Thyroid gland (tissue), 4 donors: ENCODE measurements around the gene CDKN2B. TPM values are rescaled to one million over a fixed set of nuclear protein-coding genes. Genes with fewer than 3 reads are reported as not detected.

Source experiments
- DNase-seq, 2 donors: peaks; one replicate each; pipeline ENCODE4 v3.0.0-alpha.2; 2019
- H3K27ac ChIP-seq, 3 donors: fragments of 200-600 bp; sonication (generic); 1 replicate in 2 of 3; 2 replicates in 1 of 3; pipeline ENCODE4 v1.5.1; 2016 to 2019; ENCODE audit warnings: mild to moderate bottlenecking in 1 of 3, moderate library complexity in 1 of 3
- H3K27me3 ChIP-seq: fragments of 200-600 bp; sonication (generic); one replicate; pipeline ENCODE4 v1.5.1; 2019
- H3K36me3 ChIP-seq, 2 donors: fragments of 200-600 bp; sonication (generic); one replicate each; pipeline ENCODE4 v1.5.1; 2016 to 2019
- H3K4me1 ChIP-seq, 2 donors: fragments of 200-600 bp; sonication (generic); one replicate each; pipeline ENCODE4 v1.5.1; 2017 to 2019
- H3K4me3 ChIP-seq, 3 donors: fragments of 200-600 bp; sonication (generic); replicated peaks in 1 of 3; 1 replicate in 2 of 3; 2 replicates in 1 of 3; pipeline ENCODE4 v1.5.1; 2016; ENCODE audit warnings: mild to moderate bottlenecking in 1 of 3
- H3K9me3 ChIP-seq: fragments of 200-600 bp; sonication (generic); one replicate; pipeline ENCODE4 v1.5.1; 2017
- POLR2A ChIP-seq, 2 donors: fragments of 450-650 bp; IDR thresholded peaks; one replicate each; pipeline ENCODE4 v1.6.1; 2017; ENCODE audit warnings: antibody characterized with exemption in 2 of 2, mild to moderate bottlenecking in 2 of 2, moderate library complexity in 1 of 2
- WGBS, 2 donors: methylation state at CpG; one replicate each; pipeline ENCODE4 v1.1.5; 2017; 5-methylcytosine and 5-hydroxymethylcytosine counted together
- intact Hi-C: fragments of 100-400 bp; cut with DNase I; formaldehyde crosslinking; loops from one replicate; pipeline ENCODE4 v1.15.1; 2023
- total RNA-seq, 4 donors: library from RNA; depleted of rRNA; stranded (reverse); fragments of >200 nt; gene quantifications; one replicate each; pipeline ENCODE4 v1.2.3, GENCODE V29; 2016
- TF ChIP-seq, protein P1 (sequence below), 6 experiments: fragments of 200-600 bp in 3 of 6; fragments of 450-650 bp in 3 of 6; sonication (generic) in 3 of 6; IDR thresholded peaks; one replicate each; pipeline ENCODE4 v1.5.1; 2016 to 2019; ENCODE audit warnings: antibody characterized with exemption in 6 of 6, mild to moderate bottlenecking in 2 of 6, inconsistent platforms in 1 of 6, moderate library complexity in 1 of 6

Gene CDKN2B
- total RNA-seq, 4 donors from 2014 or later: 0.44 to 2.0 (median 1.2) TPM

- Histone ChIP-seq H3K27me3 (peaks cover 32% of the 10 kb centered on the region), H3K4me1 (peaks cover 4 to 11% of the 10 kb centered on the region in 2 donors), H3K27ac (no peak overlapping the region), H3K9me3 (no peaks in the 10 kb centered on the region), H3K36me3 (no peaks in the 10 kb centered on the region), H3K4me3 (no peak overlapping the region)
- WGBS, 2 donors: 23 to 33% methylated on average over 25 of the region's 25 CpGs
- intact Hi-C loops: loop anchor here (5.0 kb wide), 1 partner anchor 203 kb away; the partner anchor contains the start of gene MTAP
- TF ChIP-seq POLR2A (IDR thresholded peaks at IDR 0.05): no peak
- TF ChIP-seq, protein P1, sequence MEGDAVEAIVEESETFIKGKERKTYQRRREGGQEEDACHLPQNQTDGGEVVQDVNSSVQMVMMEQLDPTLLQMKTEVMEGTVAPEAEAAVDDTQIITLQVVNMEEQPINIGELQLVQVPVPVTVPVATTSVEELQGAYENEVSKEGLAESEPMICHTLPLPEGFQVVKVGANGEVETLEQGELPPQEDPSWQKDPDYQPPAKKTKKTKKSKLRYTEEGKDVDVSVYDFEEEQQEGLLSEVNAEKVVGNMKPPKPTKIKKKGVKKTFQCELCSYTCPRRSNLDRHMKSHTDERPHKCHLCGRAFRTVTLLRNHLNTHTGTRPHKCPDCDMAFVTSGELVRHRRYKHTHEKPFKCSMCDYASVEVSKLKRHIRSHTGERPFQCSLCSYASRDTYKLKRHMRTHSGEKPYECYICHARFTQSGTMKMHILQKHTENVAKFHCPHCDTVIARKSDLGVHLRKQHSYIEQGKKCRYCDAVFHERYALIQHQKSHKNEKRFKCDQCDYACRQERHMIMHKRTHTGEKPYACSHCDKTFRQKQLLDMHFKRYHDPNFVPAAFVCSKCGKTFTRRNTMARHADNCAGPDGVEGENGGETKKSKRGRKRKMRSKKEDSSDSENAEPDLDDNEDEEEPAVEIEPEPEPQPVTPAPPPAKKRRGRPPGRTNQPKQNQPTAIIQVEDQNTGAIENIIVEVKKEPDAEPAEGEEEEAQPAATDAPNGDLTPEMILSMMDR (IDR thresholded peaks at IDR 0.05): no peak
- no peak for DNase-seq
Measured at GRCh38 chr9:22005021-22005701, 3.9 kb downstream of the CDKN2B start.

DNA sequence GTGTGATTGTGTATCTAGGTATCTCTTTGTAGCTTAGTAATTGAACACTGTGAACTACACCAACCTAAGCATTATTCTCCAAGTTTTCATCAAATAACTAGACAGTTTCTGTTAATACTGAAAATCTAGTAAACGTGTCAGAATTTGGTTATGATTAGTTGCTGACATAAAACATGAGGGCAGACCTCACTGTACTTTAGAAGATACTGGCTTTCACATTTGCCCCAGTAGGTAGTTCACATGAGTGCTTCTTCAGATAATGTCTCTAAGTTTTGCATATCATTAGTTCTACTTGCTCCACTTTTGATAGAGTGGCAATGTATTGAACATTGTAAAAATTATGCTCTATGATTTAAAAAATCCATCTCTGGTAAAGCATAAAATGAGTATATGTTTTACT, 7.1 kb downstream of the CDKN2B start:
- H3K36me3 ChIP-seq: no peaks in the 10 kb centered on the region
- no peak for DNase-seq
- no peaks in the 10 kb centered on the region for H3K9me3 ChIP-seq
- H3K4me3 ChIP-seq: no peak overlapping the region
- WGBS, 2 donors: 67% methylated on average over 1 of the region's 1 CpG
- no peaks in the 10 kb centered on the region for H3K4me1 ChIP-seq
- no peak overlapping the region for H3K27ac ChIP-seq
- TF ChIP-seq POLR2A (IDR thresholded peaks at IDR 0.05): no peak
- TF ChIP-seq, protein P1 (IDR thresholded peaks at IDR 0.05): no peak
- intact Hi-C loops: no loop called here
- H3K27me3 ChIP-seq: peaks cover 23% of the 10 kb centered on the region

DNA sequence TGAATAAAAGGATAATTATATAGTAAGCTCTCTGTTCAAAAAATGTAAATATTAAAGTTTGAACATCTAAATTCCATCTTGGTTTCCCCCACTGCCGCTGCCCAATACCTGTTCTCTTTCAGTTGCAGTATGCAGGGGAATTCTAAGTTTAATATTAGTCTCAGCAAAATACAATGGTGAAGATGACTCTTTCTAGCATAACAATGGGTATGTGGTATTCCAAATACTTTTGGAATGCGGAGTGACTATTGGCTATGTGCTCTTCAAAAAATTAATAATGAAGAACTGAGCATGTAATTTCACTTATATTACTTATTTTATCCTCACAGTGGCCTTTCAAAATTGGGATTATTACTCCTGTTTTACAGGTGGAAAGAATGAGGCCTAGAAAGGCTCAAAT, 11.1 kb downstream of the CDKN2B start:
- H3K4me1 ChIP-seq: peaks cover 8 to 12% of the 10 kb centered on the region in 2 donors
- intact Hi-C loops: no loop called here
- H3K36me3 ChIP-seq: no peaks in the 10 kb centered on the region
- no peaks in the 10 kb centered on the region for H3K9me3 ChIP-seq
- no peak overlapping the region for H3K27ac ChIP-seq
- TF ChIP-seq, protein P1 (IDR thresholded peaks at IDR 0.05): no peak
- TF ChIP-seq POLR2A (IDR thresholded peaks at IDR 0.05): no peak
- H3K4me3 ChIP-seq: no peak overlapping the region
- no peak for DNase-seq
- H3K27me3 ChIP-seq: peaks cover 4% of the 10 kb centered on the region
- WGBS, 2 donors: 93 to 94% methylated on average over 2 of the region's 2 CpGs

DNA sequence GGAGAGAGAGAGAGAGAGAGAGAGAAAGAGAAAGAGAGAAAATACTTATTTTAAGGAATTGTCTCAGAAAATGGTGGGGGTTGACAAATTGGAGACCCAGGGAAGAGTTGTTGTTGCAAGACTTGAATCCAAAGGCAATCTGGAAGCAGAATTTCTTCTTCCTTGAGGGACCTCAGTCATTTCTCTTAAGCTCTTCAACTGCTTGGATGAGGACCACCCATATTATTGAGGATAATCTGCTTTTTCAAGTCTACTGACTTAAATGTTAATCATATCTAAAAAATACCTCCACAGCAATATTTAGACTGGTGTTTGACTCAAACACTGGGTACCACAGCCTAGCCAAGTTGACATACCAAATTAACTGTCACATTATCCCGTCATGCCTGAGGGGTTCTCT, 11.6 kb downstream of the CDKN2B start:
- peaks cover 8 to 12% of the 10 kb centered on the region in 2 donors for H3K4me1 ChIP-seq
- no peaks in the 10 kb centered on the region for H3K36me3 ChIP-seq
- 82 to 84% methylated on average over 1 of the region's 1 CpG for WGBS, 2 donors
- peaks cover 10% of the 10 kb centered on the region for H3K27me3 ChIP-seq
- H3K9me3 ChIP-seq: no peaks in the 10 kb centered on the region
- no peak for DNase-seq
- intact Hi-C loops: no loop called here
- TF ChIP-seq, protein P1 (IDR thresholded peaks at IDR 0.05): no peak
- TF ChIP-seq POLR2A (IDR thresholded peaks at IDR 0.05): no peak
- H3K27ac ChIP-seq: no peak overlapping the region
- no peak overlapping the region for H3K4me3 ChIP-seq

- intact Hi-C loops: no loop called here
- DNase-seq: no peak
- H3K4me1 ChIP-seq: peaks cover 8 to 12% of the 10 kb centered on the region in 2 donors
- no peak for TF ChIP-seq POLR2A (IDR thresholded peaks at IDR 0.05)
- TF ChIP-seq, protein P1 (IDR thresholded peaks at IDR 0.05): no peak
- 85 to 87% methylated on average over 5 of the region's 5 CpGs for WGBS, 2 donors
- H3K27ac ChIP-seq: no peak overlapping the region
- H3K36me3 ChIP-seq: no peaks in the 10 kb centered on the region
- no peak overlapping the region for H3K4me3 ChIP-seq
- no peaks in the 10 kb centered on the region for H3K9me3 ChIP-seq
- peaks cover 10% of the 10 kb centered on the region for H3K27me3 ChIP-seq
Measured at GRCh38 chr9:21996858-21997257, 12.2 kb downstream of the CDKN2B start.
